GM23338 (cell line): ENCODE measurements around the gene SLC25A29.

Experiments
- CTCF ChIP-seq, 2 experiments: fragments of 200-600 bp in 1 of 2; sonication (generic) in 1 of 2; conservative IDR thresholded peaks; 2 replicates each; pipeline versions ENCODE4 v1.5.1 to v1.6.1; 2016 to 2017; ENCODE audit warnings: antibody characterized with exemption in 2 of 2, low read depth in 2 of 2, mild to moderate bottlenecking in 2 of 2, moderate library complexity in 1 of 2
- EZH2phosphoT487 ChIP-seq: fragments of 200-600 bp; sonication (generic); IDR thresholded peaks from one replicate; pipeline ENCODE4 v1.8.1; 2018; ENCODE audit warnings: antibody characterized with exemption; ENCODE audit not compliant: unreplicated experiment
- JUNB ChIP-seq: IDR thresholded peaks from one replicate; pipeline ENCODE4 v1.6.1; 2016; ENCODE audit warnings: antibody characterized with exemption; ENCODE audit not compliant: unreplicated experiment
- POLR2AphosphoS5 ChIP-seq: IDR thresholded peaks from 2 replicates; pipeline ENCODE4 v1.6.1; 2016; ENCODE audit warnings: antibody characterized with exemption, low read depth

DNA sequence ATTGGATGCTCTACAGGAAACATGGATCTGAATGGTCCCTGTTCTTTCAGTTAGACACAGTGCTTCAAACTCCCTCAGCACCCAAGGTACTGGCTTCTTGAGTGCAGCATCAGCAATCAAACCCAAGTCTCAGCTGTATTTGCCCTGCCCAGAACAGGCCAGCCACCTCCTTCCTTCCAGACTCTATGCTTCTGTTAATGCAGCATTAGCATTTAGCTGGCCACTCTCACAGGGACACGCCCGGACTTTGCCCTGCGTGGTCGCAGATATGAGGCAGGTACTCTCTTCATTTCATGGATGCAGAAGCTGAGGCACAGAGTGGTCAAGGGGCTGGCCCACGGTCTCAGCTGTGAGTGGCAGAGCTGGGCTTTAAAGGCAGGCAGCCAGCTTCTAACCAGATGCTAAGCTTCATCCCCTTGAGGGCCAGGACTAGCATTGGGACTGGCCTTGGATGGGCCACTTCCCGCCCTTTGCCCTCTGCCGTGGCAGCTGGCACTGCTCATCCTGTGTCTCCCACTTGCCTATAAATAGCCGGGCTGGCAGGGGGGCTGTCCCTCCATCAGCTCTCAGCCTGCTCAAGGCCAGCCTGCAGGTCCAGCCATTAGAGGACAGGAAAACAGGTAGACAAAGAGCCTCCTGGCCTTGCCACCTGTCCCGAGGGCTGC lies 15.4 kb upstream of the SLC25A29 start:
- TF ChIP-seq EZH2phosphoT487 = no peak
- TF ChIP-seq JUNB = no peak
- TF ChIP-seq CTCF (conservative IDR thresholded peaks at IDR 0.05; ENCODE audit: low read depth in 2 of 2) = no peak
- TF ChIP-seq POLR2AphosphoS5 = no peak
